ENCODE measurements around the gene HBEGF.

- TF ChIP-seq CTCF (conservative IDR thresholded peaks at IDR 0.05; ENCODE audit: low read length) (no peak), EZH2phosphoT487 (IDR thresholded peaks at IDR 0.05; ENCODE audit: borderline replicate concordance, low read depth, low read length) (no peak)
Observed at GRCh38 chr5:140364472-140364765, 18.0 kb upstream of the HBEGF start.
